IPS-20b (cell line): Measurements from ENCODE around the gene RPL32.

Experiments used
- H3K27ac ChIP-seq: one replicate; pipeline ENCODE4 v1.5.1; 2013; ENCODE audit warnings: low read length
- H3K27me3 ChIP-seq: 2 replicates; pipeline ENCODE4 v1.6.1; 2013; ENCODE audit warnings: mild to moderate bottlenecking, low read length, inconsistent platforms; ENCODE audit not compliant: insufficient read depth
- H3K36me3 ChIP-seq: 2 replicates; pipeline ENCODE4 v1.6.1; 2013; ENCODE audit warnings: low read depth, mild to moderate bottlenecking, inconsistent platforms, low read length, moderate library complexity; ENCODE audit not compliant: insufficient read depth
- H3K4me1 ChIP-seq: 2 replicates; pipeline ENCODE4 v1.6.1; 2013; ENCODE audit warnings: mild to moderate bottlenecking, control low read depth, inconsistent platforms, low read length, moderate library complexity; ENCODE audit not compliant: insufficient read depth
- H3K4me3 ChIP-seq: 2 replicates; pipeline ENCODE4 v1.5.1; 2013; ENCODE audit warnings: mild to moderate bottlenecking, low read length, inconsistent platforms
- H3K9ac ChIP-seq: 2 replicates; pipeline ENCODE4 v1.6.1; 2013; ENCODE audit warnings: low read depth, mild to moderate bottlenecking, inconsistent platforms, low read length, moderate library complexity
- H3K9me3 ChIP-seq: 2 replicates; pipeline ENCODE4 v1.6.1; 2013; ENCODE audit warnings: mild to moderate bottlenecking, low read depth, low read length, inconsistent platforms; ENCODE audit not compliant: insufficient read depth

RPL32 gene

DNA sequence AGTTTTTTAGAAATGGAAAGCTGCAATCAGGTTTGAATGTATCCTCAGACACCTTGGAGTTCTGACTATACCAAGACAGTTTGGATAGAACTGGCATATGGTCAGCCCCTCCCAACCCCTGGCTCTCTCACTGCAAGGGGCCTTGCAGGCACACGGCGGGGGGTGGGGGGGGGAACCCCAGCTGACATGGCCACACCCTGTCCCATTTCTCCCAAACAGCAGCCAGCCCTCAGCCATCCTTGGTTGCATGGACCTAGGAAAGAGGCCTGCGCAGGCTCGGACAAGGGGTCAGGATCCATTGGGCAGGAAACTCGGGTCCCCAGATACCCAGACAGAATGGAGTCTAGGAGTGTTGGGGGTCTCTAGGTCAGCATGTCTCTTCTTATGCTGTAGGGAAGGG lies 30.4 kb downstream of the RPL32 start:
- Histone ChIP-seq H3K9me3 (no peaks in the 10 kb centered on the region), H3K9ac (peak overlapping the region; percentile 46; the same call in 1 of the 2 replicates), H3K36me3 (peaks cover 20% of the 10 kb centered on the region), H3K27me3 (no peaks in the 10 kb centered on the region), H3K27ac (no peak overlapping the region), H3K4me1 (peaks cover 4% of the 10 kb centered on the region; the same call in 1 of the 2 replicates), H3K4me3 (peak overlapping the region; percentile 73; the same call in 1 of the 2 replicates)

DNA sequence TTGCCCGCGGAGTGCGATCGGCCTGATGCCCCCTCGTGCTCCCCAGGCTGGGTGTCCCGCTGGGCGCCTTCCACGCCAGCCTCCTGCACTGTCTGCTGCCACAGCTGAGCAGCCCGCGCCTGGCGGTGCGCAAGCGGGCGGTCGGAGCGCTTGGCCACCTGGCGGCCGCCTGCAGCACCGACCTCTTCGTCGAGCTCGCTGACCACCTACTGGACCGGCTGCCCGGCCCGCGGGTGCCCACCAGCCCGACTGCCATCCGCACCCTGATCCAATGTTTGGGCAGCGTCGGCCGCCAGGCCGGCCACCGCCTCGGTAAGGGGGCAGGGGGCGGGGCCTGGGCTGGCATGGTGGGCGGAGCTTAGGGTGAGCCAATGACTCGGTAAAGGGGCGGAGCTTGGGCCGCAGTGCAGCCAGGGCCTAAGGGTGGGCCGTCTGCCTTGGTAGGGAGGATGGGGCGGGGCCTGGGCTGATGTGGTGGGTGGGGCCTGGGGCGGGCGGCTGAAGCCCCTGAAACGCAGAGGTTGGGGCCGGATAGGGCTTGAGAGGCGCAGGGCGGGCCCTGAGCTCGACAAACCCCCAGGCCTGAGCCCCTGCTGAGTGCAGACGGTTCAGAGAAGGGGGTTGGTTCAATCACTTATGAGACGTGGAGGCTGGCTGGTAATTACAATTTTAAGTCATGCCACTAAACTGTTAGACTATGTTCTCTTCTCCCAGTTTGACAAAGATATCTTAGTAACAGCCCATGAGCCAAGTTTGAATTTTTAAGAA lies 31.2 kb downstream of the RPL32 start:
- H3K9ac ChIP-seq: peak overlapping the region; percentile 70; the same call in 1 of the 2 replicates
- H3K9me3 ChIP-seq: no peaks in the 10 kb centered on the region
- H3K27ac ChIP-seq: no peak overlapping the region
- H3K36me3 ChIP-seq: peaks cover 21% of the 10 kb centered on the region
- peak overlapping the region; percentile 73 for H3K4me3 ChIP-seq
- H3K4me1 ChIP-seq: peaks cover 4% of the 10 kb centered on the region; the same call in 1 of the 2 replicates
- H3K27me3 ChIP-seq: no peaks in the 10 kb centered on the region

DNA sequence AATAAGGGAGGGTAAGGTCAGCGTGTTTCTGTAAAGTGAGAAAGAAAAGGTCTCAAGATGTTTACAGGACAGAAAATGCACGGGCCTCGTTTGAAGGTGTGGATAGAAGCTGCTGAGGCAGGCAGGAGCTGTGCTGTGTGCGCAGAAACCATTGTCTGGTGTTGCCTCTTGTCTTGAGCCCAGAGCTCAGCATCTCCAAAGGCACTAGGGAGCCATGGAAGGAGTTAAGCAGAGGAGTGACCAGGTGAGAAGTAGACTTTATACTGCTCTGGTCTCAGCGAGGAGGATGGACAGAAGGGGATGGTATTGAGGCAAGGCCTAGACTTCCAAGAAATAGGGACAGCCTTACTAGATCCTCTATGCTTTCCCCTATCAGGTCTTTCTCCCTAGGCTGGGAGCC lies 31.9 kb downstream of the RPL32 start:
- H3K27ac ChIP-seq: no peak overlapping the region
- H3K9me3 ChIP-seq: no peaks in the 10 kb centered on the region
- H3K4me3 ChIP-seq: peak overlapping the region; percentile 73
- H3K9ac ChIP-seq: peak overlapping the region; percentile 70; the same call in 1 of the 2 replicates
- no peaks in the 10 kb centered on the region for H3K27me3 ChIP-seq
- peaks cover 25% of the 10 kb centered on the region for H3K36me3 ChIP-seq
- H3K4me1 ChIP-seq: peaks cover 4% of the 10 kb centered on the region; the same call in 1 of the 2 replicates

DNA sequence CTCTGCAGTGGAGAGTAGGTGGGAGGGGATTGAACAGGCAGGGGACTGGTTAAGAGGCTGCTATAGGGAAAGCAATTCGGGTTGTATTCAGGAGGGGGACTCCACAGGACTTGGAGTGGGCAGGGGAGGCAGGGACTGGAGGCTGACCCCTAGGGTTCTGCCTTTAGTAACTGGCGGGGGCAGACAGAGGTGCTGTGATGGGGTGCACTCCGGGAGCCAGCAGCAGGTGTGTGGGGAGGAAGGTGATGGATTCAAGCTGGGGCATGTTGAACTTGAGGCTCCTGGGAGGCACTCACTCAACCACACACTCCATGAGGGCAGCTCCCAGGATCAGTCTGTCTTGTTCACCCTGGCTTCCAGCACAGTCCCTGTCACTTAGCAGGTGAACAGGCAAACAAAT lies 32.4 kb downstream of the RPL32 start:
- Histone ChIP-seq H3K36me3 (peaks cover 26% of the 10 kb centered on the region), H3K27ac (no peak overlapping the region), H3K9me3 (no peaks in the 10 kb centered on the region), H3K4me3 (no peak overlapping the region), H3K9ac (no peak overlapping the region), H3K27me3 (no peaks in the 10 kb centered on the region), H3K4me1 (peaks cover 4% of the 10 kb centered on the region; the same call in 1 of the 2 replicates)

DNA sequence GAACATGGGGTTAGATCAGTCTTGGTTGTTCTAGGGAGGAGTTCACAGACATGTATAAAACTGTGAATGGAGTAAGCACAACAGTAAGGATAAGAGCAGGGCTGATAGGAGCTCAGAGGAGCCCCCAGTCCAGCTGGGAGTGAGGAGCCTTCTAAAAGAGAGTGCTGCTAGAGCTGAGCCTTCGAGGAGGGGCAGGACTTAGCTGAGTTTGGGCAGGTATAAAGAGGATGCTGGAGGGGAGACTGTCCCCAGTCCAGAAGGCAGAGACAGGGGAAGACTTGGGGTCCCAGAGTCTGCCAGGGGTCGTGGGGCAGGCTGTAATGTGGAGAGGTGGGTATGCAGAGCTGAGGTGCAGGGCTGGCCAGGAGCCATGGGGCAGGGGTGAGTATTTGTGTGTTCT lies 32.8 kb downstream of the RPL32 start:
- Histone ChIP-seq H3K9me3 (no peaks in the 10 kb centered on the region), H3K4me1 (peaks cover 4% of the 10 kb centered on the region; the same call in 1 of the 2 replicates), H3K9ac (no peak overlapping the region), H3K27me3 (no peaks in the 10 kb centered on the region), H3K36me3 (peaks cover 29% of the 10 kb centered on the region), H3K4me3 (no peak overlapping the region), H3K27ac (no peak overlapping the region)

DNA sequence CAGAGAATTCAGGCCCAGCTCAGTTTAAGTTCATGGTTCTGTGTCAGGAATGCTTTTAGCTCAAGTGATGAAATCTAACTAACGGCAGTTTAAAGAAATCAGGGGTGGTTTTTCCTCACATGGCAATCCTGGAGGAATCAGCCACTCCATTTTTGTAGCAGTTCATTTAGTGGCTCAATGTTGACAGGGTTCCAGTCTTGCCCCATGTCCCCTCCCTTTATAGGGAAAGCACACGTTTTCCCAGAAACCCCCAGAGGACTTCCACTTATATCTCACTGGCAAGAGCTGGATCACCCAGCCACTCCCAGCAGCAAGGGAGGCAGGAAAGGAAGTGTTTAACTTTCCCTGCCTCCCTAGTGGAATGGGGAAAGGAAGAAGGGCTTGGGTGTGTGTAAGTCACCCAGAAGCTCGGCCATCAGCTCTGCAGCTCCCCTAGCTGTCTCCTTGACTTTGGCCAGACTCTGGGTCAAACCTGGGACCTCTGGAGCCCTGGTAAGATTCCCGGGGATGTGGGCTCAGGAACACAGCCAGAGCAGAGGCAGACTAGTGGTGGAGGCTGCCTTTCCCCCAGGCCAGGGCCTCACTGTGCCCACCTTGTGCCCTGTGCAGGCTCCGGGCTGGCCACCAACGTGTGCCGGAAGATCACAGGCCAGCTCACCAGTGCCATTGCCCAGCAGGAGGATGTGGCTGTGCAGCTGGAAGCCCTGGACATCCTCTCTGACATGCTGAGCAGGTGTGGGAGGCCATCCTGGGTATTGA lies 33.6 kb downstream of the RPL32 start:
- no peak overlapping the region for H3K27ac ChIP-seq
- no peak overlapping the region for H3K4me3 ChIP-seq
- no peak overlapping the region for H3K9ac ChIP-seq
- peaks cover 4% of the 10 kb centered on the region; the same call in 1 of the 2 replicates for H3K4me1 ChIP-seq
- no peaks in the 10 kb centered on the region for H3K27me3 ChIP-seq
- peaks cover 27% of the 10 kb centered on the region for H3K36me3 ChIP-seq
- no peaks in the 10 kb centered on the region for H3K9me3 ChIP-seq

DNA sequence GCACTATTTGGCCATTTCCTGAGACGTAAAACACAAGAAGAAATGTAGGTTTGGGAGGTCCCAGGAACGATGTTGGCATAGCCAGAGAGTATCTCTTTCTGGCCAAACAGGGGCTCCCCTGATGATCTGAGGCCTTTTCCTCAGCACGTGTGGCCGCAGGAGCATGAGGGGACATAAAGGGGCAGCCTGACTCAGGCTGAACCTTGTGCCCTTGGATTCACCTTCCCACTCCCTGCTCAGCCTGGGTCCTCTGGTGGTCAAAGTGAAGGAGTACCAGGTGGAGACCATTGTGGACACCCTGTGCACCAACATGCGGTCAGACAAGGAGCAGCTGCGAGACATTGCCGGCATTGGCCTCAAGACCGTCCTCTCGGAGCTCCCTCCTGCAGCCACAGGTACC lies 34.3 kb downstream of the RPL32 start:
- Histone ChIP-seq H3K36me3 (peaks cover 27% of the 10 kb centered on the region), H3K4me3 (no peak overlapping the region), H3K27me3 (no peaks in the 10 kb centered on the region), H3K9ac (no peak overlapping the region), H3K9me3 (no peaks in the 10 kb centered on the region), H3K27ac (no peak overlapping the region), H3K4me1 (peaks cover 4% of the 10 kb centered on the region; the same call in 1 of the 2 replicates)

DNA sequence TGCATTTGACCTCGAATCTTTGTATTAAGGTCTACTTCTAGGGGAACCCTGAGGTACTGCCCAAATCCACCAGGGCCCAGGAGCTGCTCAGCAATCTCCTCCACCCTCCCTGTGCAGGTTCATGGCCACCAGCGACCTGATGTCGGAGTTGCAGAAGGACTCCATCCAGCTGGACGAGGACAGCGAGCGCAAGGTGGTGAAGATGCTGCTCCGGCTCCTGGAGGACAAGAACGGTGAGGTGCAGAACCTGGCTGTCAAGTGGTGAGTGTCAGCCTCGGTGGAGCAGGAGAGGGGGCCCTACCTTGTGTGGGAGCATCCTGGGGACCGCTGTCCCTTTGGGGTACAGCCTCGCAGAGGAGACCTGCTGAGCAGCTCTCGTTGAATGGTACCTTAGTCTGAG lies 38.0 kb downstream of the RPL32 start:
- Histone ChIP-seq H3K27ac (no peak overlapping the region), H3K4me3 (no peak overlapping the region), H3K4me1 (no peaks in the 10 kb centered on the region), H3K9ac (no peak overlapping the region), H3K9me3 (no peaks in the 10 kb centered on the region), H3K27me3 (no peaks in the 10 kb centered on the region), H3K36me3 (peaks cover 27% of the 10 kb centered on the region)

DNA sequence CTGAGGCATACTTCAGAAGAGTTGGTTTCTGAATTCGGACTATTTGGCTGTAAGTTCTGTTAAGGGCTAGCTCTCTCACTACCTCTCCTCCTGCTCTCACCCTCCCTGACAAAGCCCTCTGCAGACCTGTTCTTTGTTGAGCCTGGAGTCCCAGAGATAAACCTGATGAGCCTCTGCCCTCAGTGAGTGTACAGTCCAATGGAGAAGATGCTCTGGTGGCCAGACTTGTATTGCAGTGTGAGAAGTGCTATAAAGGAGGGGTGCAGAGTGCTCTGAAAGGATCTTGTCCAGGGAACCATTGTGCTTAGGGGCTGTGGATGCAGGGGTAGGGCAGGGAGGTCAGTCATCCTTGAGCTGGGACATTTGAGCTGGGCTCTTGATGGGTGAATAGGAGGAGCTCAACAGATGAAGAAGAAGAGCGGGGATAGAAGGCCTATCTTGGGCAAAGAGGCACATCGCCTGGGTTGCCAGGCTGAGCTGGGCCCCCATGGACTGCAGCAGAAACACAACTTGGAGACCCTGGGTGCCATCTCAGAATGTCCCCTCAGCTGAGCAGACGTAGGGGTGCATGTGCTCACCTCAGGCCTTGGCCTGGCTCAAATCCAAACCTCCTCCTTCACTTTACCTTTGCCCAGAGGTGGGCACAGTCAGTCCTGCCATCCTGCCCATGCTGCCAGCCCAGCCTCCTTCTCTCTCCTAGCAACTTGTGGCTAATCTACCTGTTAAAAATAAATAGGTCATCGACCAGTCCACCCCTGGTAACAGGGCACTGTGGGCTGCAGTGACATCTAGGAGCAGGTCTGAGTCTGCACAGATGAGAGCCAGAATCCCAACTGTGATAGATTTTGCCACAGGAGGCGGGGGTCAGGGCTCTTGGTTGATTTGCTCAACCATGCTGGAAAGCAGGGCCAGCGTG lies 41.6 kb downstream of the RPL32 start:
- Histone ChIP-seq H3K9ac (no peak overlapping the region), H3K4me3 (no peak overlapping the region), H3K27ac (no peak overlapping the region), H3K9me3 (no peaks in the 10 kb centered on the region), H3K4me1 (0 out of 2 replicates have a peak, but pooled peaks cover 3% of the 10 kb centered on the region), H3K27me3 (peaks cover 4% of the 10 kb centered on the region; the same call in 1 of the 2 replicates), H3K36me3 (peaks cover 11% of the 10 kb centered on the region)

DNA sequence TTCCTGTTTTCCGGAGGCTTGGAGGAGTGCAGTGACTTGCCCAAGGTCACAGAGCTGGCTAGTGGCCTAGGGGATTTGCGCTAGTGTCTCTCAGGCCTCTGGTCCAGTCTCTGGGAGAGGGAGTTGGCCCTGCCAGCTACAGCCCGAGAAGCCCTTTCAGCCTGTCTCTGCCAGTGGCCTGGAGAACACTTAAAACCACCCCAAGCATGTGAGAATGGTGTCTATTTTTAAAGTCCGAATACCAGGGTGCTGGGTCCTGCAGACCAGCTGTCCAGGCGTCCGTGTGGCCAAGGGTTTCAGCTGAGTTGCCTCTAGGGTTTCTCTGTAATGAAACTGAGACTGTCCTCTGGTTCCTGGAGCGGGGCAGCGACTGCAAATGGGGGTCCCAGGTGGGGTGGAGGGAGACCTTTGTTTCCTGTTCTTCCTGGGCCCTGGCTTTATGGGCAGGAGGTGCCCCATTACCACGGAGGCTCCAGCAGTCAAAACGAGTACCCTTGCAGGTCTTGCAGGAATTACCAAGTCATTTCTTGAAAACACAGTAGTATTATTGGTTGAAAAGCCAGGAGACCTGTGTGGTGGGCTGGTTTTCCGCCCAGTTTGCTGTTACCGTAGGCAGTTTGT lies 42.7 kb downstream of the RPL32 start:
- Histone ChIP-seq H3K4me1 (0 out of 2 replicates have a peak, but pooled peaks cover 3% of the 10 kb centered on the region), H3K27ac (no peak overlapping the region), H3K4me3 (no peak overlapping the region), H3K27me3 (peaks cover 4% of the 10 kb centered on the region; the same call in 1 of the 2 replicates), H3K36me3 (0 out of 2 replicates have a peak, but pooled peaks cover 4% of the 10 kb centered on the region), H3K9me3 (no peaks in the 10 kb centered on the region), H3K9ac (no peak overlapping the region)
